ENCODE data around the gene HLA-DOB. TPM values are rescaled to one million over a fixed set of nuclear protein-coding genes. Genes with fewer than 3 reads are reported as not detected.

The HLA-DOB gene
- total RNA-seq, result 1.9 TPM

GRCh38 chr6:32816746-32817204, at the start of gene HLA-DOB:
HLA-DOB (minus strand) TSS chr6:32817002; CDS start chr6:32816951, 51 bp downstream.
- DNase-seq (ENCODE audit: low spot score), result no peak

- DNase-seq (ENCODE audit: low spot score), result no peak
These were observed 49.1 kb upstream of the HLA-DOB start for GRCh38 chr6:32865724-32866443.

GRCh38 chr6:32862725-32863124, 45.9 kb upstream of the HLA-DOB start:
- no peak for DNase-seq (ENCODE audit: low spot score)

GRCh38 chr6:32860674-32861073, 43.9 kb upstream of the HLA-DOB start:
- no peak for DNase-seq (ENCODE audit: low spot score)

- DNase-seq (ENCODE audit: low spot score), result no peak
These were observed 41.4 kb upstream of the HLA-DOB start for GRCh38 chr6:32858194-32858593.

GRCh38 chr6:32857156-32857891, 40.5 kb upstream of the HLA-DOB start:
- DNase-seq (ENCODE audit: low spot score), result no peak

- DNase-seq (ENCODE audit: low spot score), result no peak
These were observed 38.8 kb upstream of the HLA-DOB start for GRCh38 chr6:32855467-32856174.

- DNase-seq (ENCODE audit: low spot score), result no peak
These were observed 37.8 kb upstream of the HLA-DOB start for GRCh38 chr6:32854376-32855178.

GRCh38 chr6:32853541-32854375, 37.0 kb upstream of the HLA-DOB start, which contains the start of the genes PSMB9 and TAP1:
PSMB9 (plus strand) TSS chr6:32854192; CDS start chr6:32854230, 38 bp downstream.
TAP1 (minus strand) TSS chr6:32853704; CDS start chr6:32853636, 68 bp downstream.
- peak; percentile 96 for DNase-seq (ENCODE audit: low spot score)

- DNase-seq (ENCODE audit: low spot score), result peak; percentile 65
These were observed 36.2 kb upstream of the HLA-DOB start for GRCh38 chr6:32852844-32853540.

GRCh38 chr6:32852018-32852843, 35.4 kb upstream of the HLA-DOB start:
- no peak for DNase-seq (ENCODE audit: low spot score)

GRCh38 chr6:32851025-32851424, 34.2 kb upstream of the HLA-DOB start:
- DNase-seq (ENCODE audit: low spot score), result no peak

- DNase-seq (ENCODE audit: low spot score), result no peak
These were observed 32.3 kb upstream of the HLA-DOB start for GRCh38 chr6:32849126-32849525.

- DNase-seq (ENCODE audit: low spot score), result no peak
These were observed 31.0 kb upstream of the HLA-DOB start for GRCh38 chr6:32847795-32848194.

GRCh38 chr6:32847004-32847403, 30.2 kb upstream of the HLA-DOB start:
- no peak for DNase-seq (ENCODE audit: low spot score)

GRCh38 chr6:32845384-32845884, 28.6 kb upstream of the HLA-DOB start:
- no peak for DNase-seq (ENCODE audit: low spot score)

- DNase-seq (ENCODE audit: low spot score), result no peak
These were observed 28.1 kb upstream of the HLA-DOB start for GRCh38 chr6:32844839-32845383.

Data from ureter (tissue), 1 donor.